Vagina (tissue), 2 donors: Measurements from ENCODE around the gene DNMBP. TPM values are rescaled to one million over a fixed set of nuclear protein-coding genes. Genes with fewer than 3 reads are reported as not detected.
"Not testable (repeated sequence)": the region's sequence is repeated elsewhere in the genome, so short reads cannot be mapped to it uniquely, and the experiment has no call there.

ENCODE experiments used
- DNase-seq, 2 donors: peaks; one replicate each; pipeline ENCODE4 v3.0.0-alpha.2; 2017; ENCODE audit errors: extremely low spot score in 2 of 2
- H3K27ac ChIP-seq: fragments of 200-600 bp; sonication (generic); one replicate; pipeline ENCODE4 v1.5.1; 2019
- H3K27me3 ChIP-seq: fragments of 200-600 bp; sonication (generic); one replicate; pipeline ENCODE4 v1.5.1; 2019
- H3K36me3 ChIP-seq, 2 donors: fragments of 200-600 bp; sonication (generic); one replicate each; pipeline ENCODE4 v1.5.1; 2017 to 2019
- H3K4me1 ChIP-seq: fragments of 200-600 bp; sonication (generic); one replicate; pipeline ENCODE4 v1.5.1; 2019
- H3K4me3 ChIP-seq, 2 donors: fragments of 200-600 bp; sonication (generic); 1 replicate in 1 of 2; 2 replicates in 1 of 2; pipeline ENCODE4 v1.5.1; 2016 to 2019
- H3K9me3 ChIP-seq: fragments of 200-600 bp; sonication (generic); one replicate; pipeline ENCODE4 v1.5.1; 2019
- POLR2A ChIP-seq, 2 donors: fragments of 450-650 bp; IDR thresholded peaks; one replicate each; pipeline ENCODE4 v1.6.1; 2017; ENCODE audit warnings: antibody characterized with exemption in 2 of 2, mild to moderate bottlenecking in 2 of 2, moderate library complexity in 2 of 2
- POLR2AphosphoS5 ChIP-seq, 2 donors: sonication (generic); formaldehyde crosslinking; IDR thresholded peaks; one replicate each; pipeline ENCODE4 v1.9.0; 2017; ENCODE audit warnings: antibody characterized with exemption in 2 of 2, mild to moderate bottlenecking in 2 of 2, low read depth in 1 of 2; ENCODE audit not compliant: insufficient read depth in 1 of 2
- intact Hi-C: fragments of 100-400 bp; cut with DNase I; formaldehyde crosslinking; loops from one replicate; pipeline ENCODE4 v1.15.1; 2023
- total RNA-seq: library from RNA; depleted of rRNA; stranded (reverse); fragments of >200 nt; gene quantifications from one replicate; pipeline ENCODE4 v1.2.3, GENCODE V29; 2016
- TF ChIP-seq, protein P1 (sequence below), 3 experiments: fragments of 450-650 bp in 2 of 3; fragments of 200-600 bp in 1 of 3; sonication (generic) in 1 of 3; IDR thresholded peaks; one replicate each; pipeline ENCODE4 v1.5.1; 2017 to 2019; ENCODE audit warnings: antibody characterized with exemption in 3 of 3, mild to moderate bottlenecking in 2 of 3, moderate library complexity in 2 of 3

The DNMBP gene
- total RNA-seq, 1 donor from 2014 or later, result 31.9 TPM

DNA sequence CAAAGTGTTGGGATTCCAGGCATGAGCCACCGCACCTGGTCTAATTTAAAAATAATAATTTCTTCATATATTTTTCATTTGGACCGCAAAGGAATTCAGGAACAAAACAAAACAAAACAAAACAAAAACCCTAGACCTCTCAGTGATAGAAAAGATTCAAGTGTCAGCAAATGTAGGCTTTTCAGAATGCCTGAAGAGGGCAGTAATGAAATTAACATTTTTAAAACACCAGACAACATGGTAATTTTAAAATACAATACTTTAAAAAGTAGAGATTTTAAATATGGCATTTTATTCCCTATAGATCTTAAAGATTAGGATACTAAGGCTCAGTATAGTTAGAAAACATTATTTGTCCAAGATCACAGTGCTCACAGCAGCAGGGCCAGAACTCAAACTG lies 36.6 kb downstream of the DNMBP start:
- peaks cover 0 to 32% of the 10 kb centered on the region in 2 donors for H3K36me3 ChIP-seq
- peaks cover 50% of the 10 kb centered on the region for H3K4me1 ChIP-seq
- no peak overlapping the region for H3K4me3 ChIP-seq
- intact Hi-C loops, result no loop called here
- H3K27ac ChIP-seq, result peak overlapping the region; percentile 49
- no peaks in the 10 kb centered on the region for H3K9me3 ChIP-seq
- TF ChIP-seq POLR2AphosphoS5 (IDR thresholded peaks at IDR 0.05; ENCODE audit: insufficient read depth in 1 of 2, low read depth in 1 of 2), result no peak
- TF ChIP-seq, protein P1, sequence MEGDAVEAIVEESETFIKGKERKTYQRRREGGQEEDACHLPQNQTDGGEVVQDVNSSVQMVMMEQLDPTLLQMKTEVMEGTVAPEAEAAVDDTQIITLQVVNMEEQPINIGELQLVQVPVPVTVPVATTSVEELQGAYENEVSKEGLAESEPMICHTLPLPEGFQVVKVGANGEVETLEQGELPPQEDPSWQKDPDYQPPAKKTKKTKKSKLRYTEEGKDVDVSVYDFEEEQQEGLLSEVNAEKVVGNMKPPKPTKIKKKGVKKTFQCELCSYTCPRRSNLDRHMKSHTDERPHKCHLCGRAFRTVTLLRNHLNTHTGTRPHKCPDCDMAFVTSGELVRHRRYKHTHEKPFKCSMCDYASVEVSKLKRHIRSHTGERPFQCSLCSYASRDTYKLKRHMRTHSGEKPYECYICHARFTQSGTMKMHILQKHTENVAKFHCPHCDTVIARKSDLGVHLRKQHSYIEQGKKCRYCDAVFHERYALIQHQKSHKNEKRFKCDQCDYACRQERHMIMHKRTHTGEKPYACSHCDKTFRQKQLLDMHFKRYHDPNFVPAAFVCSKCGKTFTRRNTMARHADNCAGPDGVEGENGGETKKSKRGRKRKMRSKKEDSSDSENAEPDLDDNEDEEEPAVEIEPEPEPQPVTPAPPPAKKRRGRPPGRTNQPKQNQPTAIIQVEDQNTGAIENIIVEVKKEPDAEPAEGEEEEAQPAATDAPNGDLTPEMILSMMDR (IDR thresholded peaks at IDR 0.05), result no peak
- TF ChIP-seq POLR2A (IDR thresholded peaks at IDR 0.05), result no peak
- H3K27me3 ChIP-seq, result no peaks in the 10 kb centered on the region
- DNase-seq, result no peak

DNA sequence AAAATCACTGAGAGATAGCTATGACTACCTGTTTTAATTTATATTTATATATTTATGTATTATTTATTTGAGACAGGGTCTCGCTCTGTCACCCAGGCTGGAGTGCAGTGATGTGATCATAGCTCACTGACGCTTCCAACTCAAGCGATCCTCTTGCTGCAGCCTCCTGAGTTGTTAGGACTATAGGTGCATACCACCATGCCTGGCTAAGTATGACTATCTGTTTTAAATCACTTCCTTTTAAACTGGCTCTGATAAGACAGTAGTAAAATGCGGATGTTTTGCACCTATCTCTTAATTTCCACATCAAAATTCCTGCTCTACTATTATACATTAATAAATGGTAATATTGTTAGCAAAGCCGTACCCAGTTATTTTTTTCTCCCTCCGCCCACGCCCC lies 41.8 kb downstream of the DNMBP start:
- H3K4me3 ChIP-seq, result no peak overlapping the region
- TF ChIP-seq, protein P1 (IDR thresholded peaks at IDR 0.05), result no peak
- no peak for TF ChIP-seq POLR2AphosphoS5 (IDR thresholded peaks at IDR 0.05; ENCODE audit: insufficient read depth in 1 of 2, low read depth in 1 of 2)
- TF ChIP-seq POLR2A (IDR thresholded peaks at IDR 0.05), result no peak
- peaks cover 0 to 43% of the 10 kb centered on the region in 2 donors for H3K36me3 ChIP-seq
- intact Hi-C loops, result no loop called here
- DNase-seq, result no peak
- H3K27ac ChIP-seq, result no peak overlapping the region
- no peaks in the 10 kb centered on the region for H3K9me3 ChIP-seq
- H3K4me1 ChIP-seq, result peaks cover 24% of the 10 kb centered on the region
- no peaks in the 10 kb centered on the region for H3K27me3 ChIP-seq

DNA sequence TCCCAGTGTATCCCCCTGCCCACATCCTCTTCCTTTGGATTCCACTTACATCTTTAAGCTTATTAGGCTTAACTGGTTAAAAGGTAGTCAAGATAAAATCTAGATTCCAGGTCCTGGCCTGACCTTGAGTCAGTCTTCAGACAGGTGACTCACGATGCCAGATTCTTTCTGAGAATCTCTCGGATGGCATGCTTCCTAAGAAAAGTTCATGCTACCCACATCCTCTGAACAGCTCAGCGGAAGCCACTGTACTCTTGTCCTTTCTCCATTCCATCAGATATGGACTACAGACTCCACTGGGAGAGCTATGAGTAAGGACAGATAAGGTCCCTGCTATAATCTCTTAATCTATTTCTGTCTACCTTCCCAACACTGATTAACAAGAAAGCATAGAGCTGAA lies 43.4 kb downstream of the DNMBP start:
- H3K27me3 ChIP-seq, result no peaks in the 10 kb centered on the region
- no peaks in the 10 kb centered on the region for H3K9me3 ChIP-seq
- no peak for DNase-seq
- TF ChIP-seq, protein P1 (IDR thresholded peaks at IDR 0.05), result no peak
- TF ChIP-seq POLR2A (IDR thresholded peaks at IDR 0.05), result no peak
- intact Hi-C loops, result no loop called here
- no peak overlapping the region for H3K27ac ChIP-seq
- no peak overlapping the region for H3K4me3 ChIP-seq
- H3K4me1 ChIP-seq, result peaks cover 19% of the 10 kb centered on the region
- H3K36me3 ChIP-seq, result peaks cover 0 to 37% of the 10 kb centered on the region in 2 donors

DNA sequence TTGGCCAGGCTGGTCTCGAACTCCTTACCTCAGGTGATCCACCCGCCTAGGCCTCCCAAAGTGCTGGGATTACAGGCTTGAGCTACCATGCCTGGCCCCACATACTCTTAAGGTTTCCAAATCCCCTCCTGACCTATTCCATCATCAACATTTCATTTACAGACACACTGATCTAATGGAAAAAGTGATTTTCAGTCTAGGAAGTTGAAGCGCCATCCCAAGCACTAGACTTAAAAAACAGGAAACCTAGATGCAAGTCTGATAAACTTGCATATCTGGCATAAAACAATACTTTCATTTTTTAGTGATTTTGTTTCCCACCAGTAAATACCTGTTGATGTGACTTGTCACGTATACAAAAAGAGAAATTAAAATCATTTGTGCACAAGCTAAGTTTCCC lies 44.0 kb downstream of the DNMBP start:
- no peaks in the 10 kb centered on the region for H3K9me3 ChIP-seq
- H3K27ac ChIP-seq, result peak overlapping the region; percentile 50
- DNase-seq, result no peak
- H3K36me3 ChIP-seq, result peaks cover 0 to 32% of the 10 kb centered on the region in 2 donors
- TF ChIP-seq, protein P1 (IDR thresholded peaks at IDR 0.05), result no peak
- no peak for TF ChIP-seq POLR2AphosphoS5 (IDR thresholded peaks at IDR 0.05; ENCODE audit: insufficient read depth in 1 of 2, low read depth in 1 of 2)
- TF ChIP-seq POLR2A (IDR thresholded peaks at IDR 0.05), result no peak
- intact Hi-C loops, result no loop called here
- H3K4me3 ChIP-seq, result no peak overlapping the region
- no peaks in the 10 kb centered on the region for H3K27me3 ChIP-seq
- H3K4me1 ChIP-seq, result peaks cover 19% of the 10 kb centered on the region

DNA sequence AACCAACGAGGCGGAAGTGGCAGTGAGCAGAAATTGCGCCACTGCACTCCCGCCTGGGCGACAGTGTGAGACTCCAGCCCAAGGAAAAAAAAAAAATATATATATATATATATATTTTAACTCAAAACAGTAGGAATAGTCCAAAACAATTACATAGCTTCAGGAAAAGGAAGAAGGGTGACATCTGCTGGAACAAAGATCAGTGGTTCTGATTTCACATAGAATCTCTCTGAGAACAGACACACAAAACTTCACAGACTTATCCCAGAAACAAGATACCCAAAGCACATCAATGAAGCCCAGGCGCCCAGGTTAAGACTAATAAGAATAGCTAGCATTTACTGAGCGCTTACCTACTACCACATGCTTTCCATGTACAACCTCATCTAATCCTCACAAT lies 45.0 kb downstream of the DNMBP start:
- no peak for DNase-seq
- H3K4me3 ChIP-seq, result no peak overlapping the region
- no peaks in the 10 kb centered on the region for H3K27me3 ChIP-seq
- H3K36me3 ChIP-seq, result peaks cover 0 to 26% of the 10 kb centered on the region in 2 donors
- peak overlapping the region; percentile 50 for H3K27ac ChIP-seq
- H3K4me1 ChIP-seq, result peaks cover 19% of the 10 kb centered on the region
- intact Hi-C loops, result no loop called here
- H3K9me3 ChIP-seq, result no peaks in the 10 kb centered on the region
- TF ChIP-seq POLR2AphosphoS5 (IDR thresholded peaks at IDR 0.05; ENCODE audit: insufficient read depth in 1 of 2, low read depth in 1 of 2) (no peak), POLR2A (IDR thresholded peaks at IDR 0.05) (no peak)
- TF ChIP-seq, protein P1 (IDR thresholded peaks at IDR 0.05), result no peak

DNA sequence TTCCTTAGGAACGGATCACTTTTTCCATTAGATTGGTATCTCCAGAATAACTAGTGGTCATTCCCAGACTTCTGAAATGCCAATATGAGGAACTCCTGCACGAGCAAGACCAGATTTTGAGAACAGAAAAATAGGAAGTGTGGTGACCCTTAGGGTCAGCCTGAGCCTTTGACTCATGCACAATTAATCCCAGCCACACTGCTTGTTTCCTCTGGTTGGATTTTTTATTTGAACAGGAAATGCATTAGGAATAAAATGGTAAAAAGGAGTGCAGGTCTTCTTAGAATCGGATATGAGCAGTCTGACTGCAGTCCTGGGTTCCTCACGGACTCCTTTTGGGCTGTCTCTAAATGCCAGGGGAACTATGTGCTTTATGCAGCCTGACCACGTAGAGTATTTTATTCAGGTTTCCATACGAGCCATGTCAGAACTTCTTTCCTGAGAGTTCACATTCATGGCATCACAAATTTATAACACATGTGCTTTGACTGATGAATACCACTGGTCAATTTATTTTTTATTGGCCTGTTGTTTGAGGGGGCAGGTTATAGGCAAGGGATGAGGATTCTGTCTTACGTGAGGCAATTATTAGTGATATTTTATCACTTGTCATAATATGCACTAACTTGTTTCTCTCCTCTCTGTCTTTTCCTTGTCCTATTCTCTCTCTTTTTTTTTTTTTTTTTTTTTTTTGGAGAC lies 46.1 kb downstream of the DNMBP start:
- not testable (repeated sequence) for H3K9me3 ChIP-seq, DNase-seq

More for the DNA sequence above, 46.1 kb downstream of the DNMBP start:
- Histone ChIP-seq H3K27ac (peak overlapping the region; percentile 50), H3K4me1 (peaks cover 26% of the 10 kb centered on the region), H3K36me3 (peaks cover 0 to 15% of the 10 kb centered on the region in 2 donors)
- H3K4me3 ChIP-seq, H3K27me3 ChIP-seq, intact Hi-C loops: not testable (repeated sequence)
